Measurements from ENCODE around the gene RXFP2.

DNA sequence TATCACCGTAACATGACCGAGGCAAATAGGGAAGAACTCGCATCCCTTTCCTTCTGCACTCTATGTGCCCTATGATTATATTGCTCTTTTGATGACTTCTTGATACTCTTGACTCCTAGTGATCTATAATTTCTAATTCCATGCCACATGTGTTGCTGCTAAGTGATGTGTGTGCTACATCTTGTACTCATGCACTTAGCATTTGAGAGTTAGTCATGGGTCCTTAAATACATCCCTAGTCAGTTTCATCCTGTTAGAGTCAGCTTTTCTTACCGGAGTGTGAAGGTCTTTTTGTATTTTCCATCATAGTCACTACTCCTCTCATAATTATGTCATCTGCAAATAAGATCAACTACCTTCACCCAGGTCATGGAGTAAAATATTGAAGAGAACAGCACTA is 30.2 kb downstream of the RXFP2 start:
- TF ChIP-seq, protein P1, sequence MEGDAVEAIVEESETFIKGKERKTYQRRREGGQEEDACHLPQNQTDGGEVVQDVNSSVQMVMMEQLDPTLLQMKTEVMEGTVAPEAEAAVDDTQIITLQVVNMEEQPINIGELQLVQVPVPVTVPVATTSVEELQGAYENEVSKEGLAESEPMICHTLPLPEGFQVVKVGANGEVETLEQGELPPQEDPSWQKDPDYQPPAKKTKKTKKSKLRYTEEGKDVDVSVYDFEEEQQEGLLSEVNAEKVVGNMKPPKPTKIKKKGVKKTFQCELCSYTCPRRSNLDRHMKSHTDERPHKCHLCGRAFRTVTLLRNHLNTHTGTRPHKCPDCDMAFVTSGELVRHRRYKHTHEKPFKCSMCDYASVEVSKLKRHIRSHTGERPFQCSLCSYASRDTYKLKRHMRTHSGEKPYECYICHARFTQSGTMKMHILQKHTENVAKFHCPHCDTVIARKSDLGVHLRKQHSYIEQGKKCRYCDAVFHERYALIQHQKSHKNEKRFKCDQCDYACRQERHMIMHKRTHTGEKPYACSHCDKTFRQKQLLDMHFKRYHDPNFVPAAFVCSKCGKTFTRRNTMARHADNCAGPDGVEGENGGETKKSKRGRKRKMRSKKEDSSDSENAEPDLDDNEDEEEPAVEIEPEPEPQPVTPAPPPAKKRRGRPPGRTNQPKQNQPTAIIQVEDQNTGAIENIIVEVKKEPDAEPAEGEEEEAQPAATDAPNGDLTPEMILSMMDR (IDR thresholded peaks at IDR 0.05): no peak
- no peak for TF ChIP-seq POLR2A (IDR thresholded peaks at IDR 0.05)
